ENCODE measurements around the gene STX8.

STX8 gene

DNA sequence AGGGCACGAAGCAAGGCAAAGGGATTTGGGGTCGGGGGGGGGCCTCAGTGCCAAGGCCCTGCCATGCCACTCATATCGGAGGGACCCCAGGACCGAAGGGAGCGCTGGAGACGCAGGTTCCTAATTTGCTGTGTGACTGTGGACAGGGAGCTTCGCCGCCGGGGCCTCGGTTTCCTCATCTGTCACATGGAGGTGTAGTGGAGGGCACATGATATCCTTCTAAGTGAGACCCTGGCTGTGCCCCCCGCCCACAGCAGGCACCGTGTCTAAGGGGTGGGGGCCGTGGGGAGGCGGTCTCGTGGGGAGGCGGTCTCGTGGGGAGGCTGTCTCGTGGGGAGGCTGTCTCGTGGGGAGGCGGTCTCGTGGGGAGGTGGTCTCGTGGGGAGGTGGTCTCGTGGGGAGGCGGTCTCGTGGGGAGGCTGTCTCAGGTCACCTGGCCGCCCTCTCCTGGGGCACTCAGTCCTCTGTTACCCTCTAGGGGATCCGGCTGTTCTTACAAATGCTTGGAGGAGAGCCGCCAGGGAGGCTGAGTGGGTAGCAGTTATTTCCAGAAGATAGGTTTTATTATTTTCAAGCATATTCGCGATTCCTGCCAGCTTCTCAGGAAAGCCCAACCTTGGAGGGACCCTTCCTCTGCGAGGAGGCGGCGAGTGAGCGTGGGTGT is 349.4 kb downstream of the STX8 start:
- no peak overlapping the region for H3K4me3 ChIP-seq (ENCODE audit: low read depth, low read length)

DNA sequence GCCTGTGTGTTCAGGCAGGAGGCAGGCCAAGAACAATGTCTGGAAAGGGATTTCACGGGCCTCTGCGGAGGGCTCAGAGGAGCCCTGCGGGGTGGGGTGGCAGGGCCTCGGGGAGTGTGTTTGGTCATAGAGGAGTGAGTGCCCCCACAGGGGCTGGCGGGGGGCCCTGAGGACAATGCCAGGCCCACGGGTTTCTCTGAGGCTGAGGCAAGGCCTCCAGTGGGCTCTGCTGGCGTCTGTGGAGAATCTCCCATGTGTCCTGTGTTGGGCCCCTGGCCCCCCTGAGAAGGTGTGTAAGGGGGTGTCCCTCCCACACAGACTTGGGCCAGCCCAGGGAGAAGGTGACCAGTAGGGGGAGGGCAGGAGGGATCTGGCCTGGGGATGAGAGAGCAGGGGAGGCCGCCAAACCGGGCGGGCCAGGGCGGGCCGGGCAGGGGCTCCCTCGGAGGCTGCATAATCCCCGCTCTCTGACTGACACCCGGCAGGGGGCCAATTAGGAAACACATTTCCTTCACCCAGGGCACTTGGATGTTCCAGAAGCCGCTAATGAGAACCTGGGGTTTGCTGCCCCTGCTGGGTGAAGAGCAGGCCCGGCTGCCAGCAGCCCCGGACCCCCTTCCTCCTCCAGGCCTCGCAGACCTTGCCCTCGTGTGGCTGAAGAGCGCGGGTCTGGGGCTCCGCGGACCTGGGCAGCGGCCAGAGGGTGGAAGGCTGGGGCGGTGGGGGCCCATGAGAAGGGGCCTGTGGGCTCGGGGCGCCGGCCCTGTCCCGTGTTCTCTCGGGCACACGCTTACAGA is 350.1 kb downstream of the STX8 start:
- TF ChIP-seq, protein P1, sequence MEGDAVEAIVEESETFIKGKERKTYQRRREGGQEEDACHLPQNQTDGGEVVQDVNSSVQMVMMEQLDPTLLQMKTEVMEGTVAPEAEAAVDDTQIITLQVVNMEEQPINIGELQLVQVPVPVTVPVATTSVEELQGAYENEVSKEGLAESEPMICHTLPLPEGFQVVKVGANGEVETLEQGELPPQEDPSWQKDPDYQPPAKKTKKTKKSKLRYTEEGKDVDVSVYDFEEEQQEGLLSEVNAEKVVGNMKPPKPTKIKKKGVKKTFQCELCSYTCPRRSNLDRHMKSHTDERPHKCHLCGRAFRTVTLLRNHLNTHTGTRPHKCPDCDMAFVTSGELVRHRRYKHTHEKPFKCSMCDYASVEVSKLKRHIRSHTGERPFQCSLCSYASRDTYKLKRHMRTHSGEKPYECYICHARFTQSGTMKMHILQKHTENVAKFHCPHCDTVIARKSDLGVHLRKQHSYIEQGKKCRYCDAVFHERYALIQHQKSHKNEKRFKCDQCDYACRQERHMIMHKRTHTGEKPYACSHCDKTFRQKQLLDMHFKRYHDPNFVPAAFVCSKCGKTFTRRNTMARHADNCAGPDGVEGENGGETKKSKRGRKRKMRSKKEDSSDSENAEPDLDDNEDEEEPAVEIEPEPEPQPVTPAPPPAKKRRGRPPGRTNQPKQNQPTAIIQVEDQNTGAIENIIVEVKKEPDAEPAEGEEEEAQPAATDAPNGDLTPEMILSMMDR (IDR thresholded peaks at IDR 0.05; ENCODE audit: low read depth, low read length): no peak
- no peak overlapping the region for H3K4me3 ChIP-seq (ENCODE audit: low read depth, low read length)

More for the DNA sequence above, 349.4 kb downstream of the STX8 start:
- TF ChIP-seq, protein P1 (IDR thresholded peaks at IDR 0.05; ENCODE audit: low read depth, low read length): no peak

DNA sequence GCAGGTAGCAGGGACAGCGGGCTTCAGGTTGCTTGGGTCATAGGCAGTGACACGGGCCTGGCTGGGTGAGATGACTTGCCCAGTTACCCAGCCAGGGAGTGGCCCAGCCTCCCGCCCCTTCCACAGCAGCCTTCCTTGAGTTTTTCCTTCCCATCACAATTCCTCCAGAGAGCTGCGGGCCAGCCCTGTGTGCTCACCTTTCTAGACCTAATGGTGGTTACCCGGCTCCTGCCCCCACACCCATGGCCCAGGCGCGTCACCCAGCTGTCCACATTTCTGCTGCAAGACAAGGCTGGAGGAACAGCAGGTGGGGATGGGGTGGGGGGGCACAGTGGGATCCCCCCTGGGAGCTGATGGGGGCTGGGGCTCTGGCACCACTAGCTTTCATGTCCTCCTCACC is 351.1 kb downstream of the STX8 start:
- H3K4me3 ChIP-seq (ENCODE audit: low read depth, low read length): no peak overlapping the region
- TF ChIP-seq, protein P1 (IDR thresholded peaks at IDR 0.05; ENCODE audit: low read depth, low read length): no peak

DNA sequence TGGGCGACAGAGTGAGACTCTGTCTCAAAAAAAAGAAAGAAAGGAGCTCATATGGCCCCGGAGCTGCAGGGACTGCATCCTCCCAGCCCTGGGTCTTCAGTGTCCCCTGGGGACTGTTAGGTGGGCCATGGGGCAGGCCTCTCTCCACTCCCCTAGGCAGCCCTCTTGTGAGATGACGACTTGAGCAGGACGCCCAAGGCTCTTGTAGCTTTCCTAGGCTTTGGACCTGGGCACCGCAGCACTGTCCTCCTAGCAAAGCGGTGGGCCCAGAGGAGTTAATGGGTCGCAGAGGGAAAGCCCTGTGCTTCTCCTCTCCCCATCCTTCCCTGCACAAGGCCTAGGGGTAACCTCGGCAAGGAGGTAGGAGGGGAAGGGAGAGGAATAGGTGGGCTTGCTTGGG is 352.1 kb downstream of the STX8 start:
- TF ChIP-seq, protein P1 (IDR thresholded peaks at IDR 0.05; ENCODE audit: low read depth, low read length): no peak
- H3K4me3 ChIP-seq (ENCODE audit: low read depth, low read length): no peak overlapping the region

DNA sequence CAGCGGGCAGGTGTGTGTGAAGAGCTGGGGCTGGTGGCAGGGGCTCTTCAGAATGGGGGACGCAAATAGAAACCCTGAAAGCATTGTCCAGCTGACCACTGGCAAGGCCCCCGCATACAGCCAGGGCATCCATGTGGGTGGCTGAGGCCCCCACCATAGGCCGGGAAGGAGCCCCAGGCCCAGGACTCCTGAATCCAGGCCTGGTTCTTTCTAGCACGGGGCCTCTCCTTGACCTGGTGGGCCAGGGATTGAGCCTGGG is 353.8 kb downstream of the STX8 start:
- no peak overlapping the region for H3K4me3 ChIP-seq (ENCODE audit: low read depth, low read length)
- TF ChIP-seq, protein P1 (IDR thresholded peaks at IDR 0.05; ENCODE audit: low read depth, low read length): no peak

DNA sequence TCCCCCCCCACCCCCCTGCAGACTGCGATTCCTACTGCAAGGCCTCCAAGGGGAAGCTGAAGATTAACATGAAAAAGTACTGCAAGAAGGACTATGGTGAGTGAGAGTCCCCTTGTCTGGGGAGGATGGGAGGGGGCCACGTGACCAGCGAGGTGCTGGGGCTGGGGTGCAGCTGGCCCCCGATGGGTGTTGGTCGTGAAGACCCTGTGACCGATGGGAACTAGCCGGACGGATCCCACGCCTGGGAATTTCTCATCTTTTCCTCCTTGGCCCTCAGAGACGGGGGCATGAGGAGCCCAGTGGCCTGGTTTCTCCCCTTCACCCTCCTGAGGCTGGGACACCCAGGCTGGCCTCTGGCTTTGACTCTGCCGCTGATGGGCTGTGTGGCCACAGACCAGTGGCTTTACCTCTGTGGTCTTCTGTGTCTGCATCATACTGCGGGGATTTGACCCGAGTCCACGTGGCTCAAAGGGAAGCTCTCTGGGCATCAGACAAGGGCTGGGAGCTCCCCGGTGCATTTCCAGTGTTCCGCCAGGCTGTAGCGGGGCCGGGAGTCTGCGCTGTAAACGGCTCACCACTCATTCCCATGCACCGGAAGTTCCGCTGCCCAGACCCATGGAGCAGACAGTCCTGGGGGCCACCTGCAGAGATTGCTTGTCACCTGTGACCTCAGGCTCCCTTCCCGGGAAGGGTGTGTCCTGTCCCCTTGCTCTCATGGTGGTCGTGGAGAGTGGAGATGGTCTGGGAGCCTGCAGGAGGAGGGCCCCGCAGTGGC is 354.3 kb downstream of the STX8 start:
- TF ChIP-seq, protein P1 (IDR thresholded peaks at IDR 0.05; ENCODE audit: low read depth, low read length): no peak
- no peak overlapping the region for H3K4me3 ChIP-seq (ENCODE audit: low read depth, low read length)
